NCI-H2029 treated with DMSO at 0.1 percent for 48 hours (cell line): ENCODE measurements around the gene WDFY3.

ENCODE experiments used
- DNase-seq: peaks from one replicate; lab custom pipeline; 2025; lab: John Stamatoyannopoulos, UW

Gene WDFY3

DNA sequence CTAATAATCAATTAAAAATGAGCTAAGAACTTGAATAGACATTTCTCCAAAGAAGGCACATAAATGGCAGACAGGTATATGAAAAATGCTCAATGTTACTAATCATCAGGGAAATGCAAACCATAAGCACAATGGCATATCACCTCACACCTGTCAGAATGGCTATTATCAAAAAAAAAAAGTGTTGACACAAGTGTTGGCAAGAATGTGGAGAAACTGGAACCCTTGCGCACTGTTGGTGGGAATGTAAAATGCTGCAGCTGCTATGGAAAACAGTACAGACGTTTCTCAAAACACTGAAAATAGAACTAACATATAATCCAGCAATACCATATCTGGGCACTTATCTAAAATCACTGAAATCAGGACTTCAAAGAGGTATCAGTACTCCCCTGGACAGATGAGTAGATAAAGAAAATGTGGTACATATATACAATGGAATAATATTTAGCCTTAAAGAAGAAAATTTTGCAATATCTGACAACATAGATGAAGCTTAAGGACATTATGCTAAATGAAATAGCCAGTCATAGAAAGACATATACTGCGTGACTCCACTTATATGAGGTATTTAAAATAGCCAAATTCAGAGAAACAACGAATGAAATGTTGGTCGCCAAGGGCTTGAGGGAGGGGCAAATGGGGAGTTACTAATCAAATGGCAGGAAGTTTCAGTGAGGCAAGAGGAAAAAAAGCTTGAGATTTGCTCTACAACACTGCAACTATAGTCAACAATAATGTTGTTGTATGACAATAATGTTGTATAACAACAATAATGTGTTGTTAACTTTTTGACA, 175.5 kb downstream of the WDFY3 start:
- DNase-seq: no peak

- no peak for DNase-seq
Measured at GRCh38 chr4:84786478-84786877, 180.0 kb downstream of the WDFY3 start.

- DNase-seq: no peak
Measured at GRCh38 chr4:84782517-84782916, 184.0 kb downstream of the WDFY3 start.

GRCh38 chr4:84780719-84781118, 185.8 kb downstream of the WDFY3 start:
- DNase-seq: no peak

GRCh38 chr4:84778041-84778440, 188.4 kb downstream of the WDFY3 start:
- DNase-seq: no peak

DNA sequence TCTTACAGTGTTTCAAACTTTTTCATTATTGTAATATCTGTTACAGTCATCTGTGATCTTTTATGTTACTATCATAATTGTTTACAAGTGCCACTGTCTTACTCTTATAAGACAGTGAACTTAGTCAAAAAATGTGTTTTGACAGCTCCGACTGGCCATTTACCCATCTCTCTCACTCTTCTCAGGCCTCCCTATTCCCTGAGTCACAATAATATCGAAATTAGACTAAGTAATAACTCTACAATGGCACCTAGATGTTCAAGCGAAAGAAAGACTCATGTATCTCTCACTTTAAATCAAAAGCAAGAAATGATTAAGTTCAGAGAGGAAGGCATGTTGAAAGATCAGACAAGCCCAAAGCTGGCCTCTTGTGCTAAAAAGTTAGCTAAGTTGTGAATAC, 199.3 kb downstream of the WDFY3 start:
- no peak for DNase-seq

- no peak for DNase-seq
Measured at GRCh38 chr4:84753321-84753972, 213.0 kb downstream of the WDFY3 start.

- DNase-seq: no peak
Measured at GRCh38 chr4:84751707-84752106, 214.8 kb downstream of the WDFY3 start.

- no peak for DNase-seq
Measured at GRCh38 chr4:84750960-84751283, 215.6 kb downstream of the WDFY3 start.

DNA sequence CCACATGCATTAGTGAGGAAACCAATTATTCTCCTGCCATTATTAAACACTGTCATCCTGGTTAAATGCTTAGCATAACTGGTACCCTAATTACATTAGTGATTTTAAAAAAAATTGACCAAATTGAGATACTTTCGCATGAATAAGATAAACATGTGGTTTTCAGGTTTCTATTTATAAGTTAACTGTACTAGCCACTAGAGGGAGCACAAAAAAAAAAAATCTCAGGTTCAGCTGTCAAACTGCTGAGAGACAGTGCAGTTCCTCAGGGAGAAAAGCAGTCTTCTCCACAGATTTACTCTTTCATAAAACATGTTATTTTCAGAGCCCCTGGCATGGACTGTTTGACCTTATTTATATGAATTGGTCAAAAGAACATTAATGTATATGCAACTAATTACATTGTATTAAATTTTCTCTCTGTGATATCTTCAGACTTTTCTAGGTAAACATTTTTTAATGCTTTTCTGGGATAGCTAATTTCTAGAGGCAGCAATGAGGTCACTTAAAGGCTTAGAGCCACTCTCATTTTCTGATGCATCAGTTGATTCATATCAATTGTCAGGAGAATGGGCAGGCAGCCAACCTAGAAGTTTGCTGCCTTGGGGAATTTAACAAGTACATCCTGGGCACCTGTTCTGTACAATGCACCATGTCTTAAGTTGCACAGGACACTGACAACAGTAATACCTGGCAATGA, 216.1 kb downstream of the WDFY3 start:
- no peak for DNase-seq

DNA sequence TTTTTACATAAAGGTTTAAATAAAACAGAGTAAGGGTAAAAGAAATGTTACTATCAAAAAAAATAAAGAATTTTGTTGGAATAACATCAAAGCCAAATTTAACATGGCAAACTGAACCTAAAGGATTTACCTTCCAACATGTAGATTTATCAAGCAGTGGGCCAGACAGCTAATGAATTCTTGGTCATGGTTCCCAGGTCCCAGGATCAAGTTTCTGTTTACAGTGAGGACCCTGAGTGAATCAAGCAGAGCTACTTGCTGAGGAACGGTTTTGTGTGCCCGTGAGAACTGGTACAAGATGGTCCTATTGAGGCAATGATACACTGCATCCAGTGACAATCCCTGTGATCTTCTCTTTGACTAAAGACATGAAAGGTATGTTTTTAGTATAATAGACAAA, 226.4 kb downstream of the WDFY3 start:
- no peak for DNase-seq

- no peak for DNase-seq
Measured at GRCh38 chr4:84738622-84739021, 227.9 kb downstream of the WDFY3 start.

DNA sequence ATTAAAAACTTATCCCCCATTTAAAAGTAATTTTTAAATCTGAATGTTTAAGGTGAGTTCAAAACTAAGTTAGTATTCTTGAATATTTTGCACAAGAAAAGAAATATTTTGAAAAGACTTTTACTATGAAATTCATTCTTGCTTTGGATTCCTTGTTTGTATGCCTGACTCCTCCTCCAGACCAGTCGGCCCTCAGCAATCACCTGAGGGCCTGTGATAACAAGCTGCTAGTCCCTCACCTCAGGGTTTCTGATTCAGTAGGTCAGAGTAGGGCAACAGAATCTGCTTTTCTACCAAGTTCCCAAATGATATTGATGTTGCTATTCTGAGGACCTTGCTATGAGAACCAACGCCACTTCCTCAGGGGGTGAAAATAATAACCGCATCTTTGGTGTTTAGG, 228.8 kb downstream of the WDFY3 start:
- no peak for DNase-seq

- no peak for DNase-seq
Measured at GRCh38 chr4:84734037-84734436, 232.5 kb downstream of the WDFY3 start.

GRCh38 chr4:84733343-84734033, 233.0 kb downstream of the WDFY3 start:
- no peak for DNase-seq

DNA sequence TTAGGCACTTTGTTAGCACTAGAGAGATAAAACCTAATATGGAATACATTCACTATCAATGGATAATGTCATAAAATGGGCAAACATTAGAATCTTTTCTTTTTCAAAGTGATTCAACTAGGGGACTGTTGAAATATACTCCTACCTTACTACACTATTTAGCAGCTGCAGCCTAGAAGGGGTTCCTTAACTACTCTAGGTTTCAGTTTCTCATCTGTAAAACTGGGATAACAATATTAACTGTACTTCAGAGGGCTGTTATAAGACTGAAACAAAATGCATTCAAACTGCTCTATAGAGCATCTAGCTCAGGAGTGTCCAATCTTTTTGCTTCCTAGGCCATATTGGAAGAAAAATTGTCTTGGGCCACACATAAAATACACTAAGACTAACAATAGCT, 236.1 kb downstream of the WDFY3 start:
- no peak for DNase-seq

- DNase-seq: no peak
Measured at GRCh38 chr4:84727491-84727890, 239.0 kb downstream of the WDFY3 start.

DNA sequence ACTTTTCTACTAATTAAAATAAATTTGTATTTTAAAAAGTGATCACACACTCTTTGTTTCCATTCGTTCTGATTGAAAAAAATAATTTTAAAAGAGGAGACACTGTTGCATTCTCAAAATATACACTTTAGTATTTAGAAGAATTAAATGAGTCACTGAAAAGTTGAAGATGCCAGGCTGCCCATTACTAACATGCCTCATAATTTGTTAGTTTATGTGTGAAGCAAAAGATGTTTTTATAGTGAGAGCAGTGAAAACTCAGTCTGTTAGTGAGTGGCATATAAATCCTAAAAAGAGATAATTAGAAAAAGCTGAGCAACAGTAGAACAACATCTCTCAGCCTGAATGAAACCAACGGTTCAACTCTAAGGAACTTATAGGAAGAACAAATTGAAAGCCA, 240.1 kb downstream of the WDFY3 start:
- no peak for DNase-seq

- no peak for DNase-seq
Measured at GRCh38 chr4:84722720-84723119, 243.8 kb downstream of the WDFY3 start.

DNA sequence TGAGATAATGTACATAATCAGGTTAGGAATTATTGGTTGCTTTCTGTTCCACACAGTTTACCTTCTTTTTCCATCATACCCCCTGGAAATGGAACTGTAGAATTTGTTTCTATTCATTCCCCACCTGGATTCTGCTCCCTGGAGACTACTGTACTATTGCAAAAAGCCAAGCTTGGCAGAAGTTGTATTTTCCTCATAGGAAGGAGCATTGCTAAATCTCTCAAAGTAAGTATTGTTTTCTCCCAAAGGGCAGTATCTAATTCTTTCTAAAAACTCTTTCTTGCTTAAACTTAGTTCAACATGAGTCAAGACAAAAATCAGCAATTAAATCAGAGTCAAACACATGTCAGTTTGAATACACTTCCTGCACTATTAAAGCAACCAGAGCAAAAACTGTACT, 247.4 kb downstream of the WDFY3 start:
- DNase-seq: no peak

DNA sequence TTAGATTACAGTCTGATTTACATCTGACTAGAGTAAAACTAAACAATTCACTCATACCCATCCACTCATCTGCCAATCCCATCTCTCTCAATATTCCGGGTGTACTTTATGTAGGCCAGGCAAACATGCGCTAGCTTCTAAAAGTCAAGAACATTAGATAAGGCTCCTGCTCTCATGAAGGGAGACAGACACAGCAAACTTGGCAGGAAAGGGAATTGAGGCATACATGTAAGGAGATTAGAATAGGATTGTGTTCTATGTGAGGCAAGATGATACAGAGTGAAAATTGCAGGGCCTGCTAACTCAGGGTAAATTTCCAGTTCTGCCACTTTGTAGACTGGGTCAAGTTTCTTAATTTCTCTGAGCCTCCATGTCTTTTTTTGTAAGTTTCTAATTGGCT, 247.8 kb downstream of the WDFY3 start:
- DNase-seq: no peak

- DNase-seq: no peak
Measured at GRCh38 chr4:84710548-84710947, 255.9 kb downstream of the WDFY3 start.
